Ramos (cell line): ENCODE data around the gene MCC.

Experiments used
- in situ Hi-C: fragments of 300-500 bp; cut with MboI; formaldehyde crosslinking; loops from one replicate; pipeline ENCODE4 v1.14.3; 2022; ENCODE audit warnings: low sequenced_read_pairs; ENCODE audit not compliant: unreplicated experiment

MCC gene

GRCh38 chr5:113034182-113034773 is 454.0 kb downstream of the MCC start:
- in situ Hi-C loops, result no loop called here

- in situ Hi-C loops, result no loop called here
These were observed 456.7 kb downstream of the MCC start for GRCh38 chr5:113031557-113031956.

- in situ Hi-C loops, result no loop called here
These were observed 457.1 kb downstream of the MCC start for GRCh38 chr5:113031104-113031503.

GRCh38 chr5:113029614-113030013 is 458.6 kb downstream of the MCC start:
- in situ Hi-C loops, result no loop called here

GRCh38 chr5:113027431-113027830 is 460.8 kb downstream of the MCC start:
- in situ Hi-C loops, result no loop called here

- in situ Hi-C loops, result no loop called here
These were observed 461.2 kb downstream of the MCC start for GRCh38 chr5:113027015-113027414.

- in situ Hi-C loops, result no loop called here
These were observed 462.0 kb downstream of the MCC start for GRCh38 chr5:113026211-113026610.

- in situ Hi-C loops, result no loop called here
These were observed 462.7 kb downstream of the MCC start for GRCh38 chr5:113025596-113025995.

GRCh38 chr5:113024076-113024697 is 464.1 kb downstream of the MCC start:
- in situ Hi-C loops, result no loop called here

- in situ Hi-C loops, result no loop called here
These were observed 465.6 kb downstream of the MCC start for GRCh38 chr5:113022661-113023060.

- in situ Hi-C loops, result no loop called here
These were observed 467.6 kb downstream of the MCC start for GRCh38 chr5:113020461-113021273.

GRCh38 chr5:113017881-113018635 is 470.2 kb downstream of the MCC start:
- in situ Hi-C loops, result no loop called here

GRCh38 chr5:113005454-113005853 is 482.8 kb downstream of the MCC start:
- in situ Hi-C loops, result no loop called here

GRCh38 chr5:113003763-113004162 is 484.5 kb downstream of the MCC start:
- in situ Hi-C loops, result no loop called here

- in situ Hi-C loops, result no loop called here
These were observed 485.8 kb downstream of the MCC start for GRCh38 chr5:113002423-113002822.

- in situ Hi-C loops, result no loop called here
These were observed 487.8 kb downstream of the MCC start for GRCh38 chr5:113000466-113000865.

- in situ Hi-C loops, result no loop called here
These were observed 490.0 kb downstream of the MCC start for GRCh38 chr5:112998296-112998695.

GRCh38 chr5:112996830-112997374 is 491.4 kb downstream of the MCC start:
- in situ Hi-C loops, result no loop called here

- in situ Hi-C loops, result no loop called here
These were observed 492.3 kb downstream of the MCC start for GRCh38 chr5:112995764-112996618.

GRCh38 chr5:112986224-112986623 is 502.0 kb downstream of the MCC start:
- in situ Hi-C loops, result no loop called here
